ENCODE results near the gene PIK3AP1. TPM values are rescaled to one million over a fixed set of nuclear protein-coding genes. Genes with fewer than 3 reads are reported as not detected.

PIK3AP1 gene
- total and polyA plus RNA-seq, 2 of the 13 experiments (the other 11 are each of a cell fraction or from before 2014, with no cell fraction given) = 3.6 to 13.8 TPM

DNA sequence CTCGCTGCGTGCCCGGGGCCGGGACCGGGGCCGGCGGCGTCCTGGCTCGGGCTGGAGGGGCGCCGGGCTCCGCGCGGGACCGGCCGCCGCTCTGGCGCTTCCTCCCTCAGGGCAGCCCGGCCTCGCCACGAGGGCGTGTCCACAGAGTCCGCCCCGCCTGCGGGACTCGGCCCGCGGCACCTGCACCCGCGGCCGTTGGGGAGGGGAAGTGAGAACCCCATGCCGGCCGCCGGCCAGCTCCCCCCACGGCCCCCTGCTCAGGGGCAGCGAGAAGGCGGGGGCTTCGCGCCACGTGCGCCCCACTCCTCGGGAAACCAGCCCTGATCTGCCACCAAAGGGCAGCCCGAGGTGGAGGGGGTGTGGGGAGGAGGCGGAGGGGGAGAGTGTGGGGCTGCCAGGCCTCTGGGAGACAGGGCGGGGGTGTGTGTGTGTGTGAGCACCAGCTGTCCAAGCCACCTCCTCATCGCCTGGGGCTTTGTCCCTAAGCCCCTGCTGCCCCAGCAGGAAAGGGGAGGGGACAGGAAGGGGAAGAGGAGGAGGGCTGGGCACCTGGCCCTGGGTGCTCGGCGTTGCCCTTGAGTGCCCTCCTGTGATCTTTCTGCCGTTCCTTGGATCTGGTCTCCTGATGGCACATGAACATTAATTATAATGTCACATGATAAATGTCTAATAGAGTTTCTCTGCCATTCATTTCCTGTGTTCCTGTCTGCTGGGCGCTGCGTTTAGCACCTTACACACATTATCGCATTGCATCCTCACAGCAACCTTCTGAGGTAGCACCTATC, at the start of gene PIK3AP1 (continued):
- TF ChIP-seq PAX8 (CRISPR knock-in tag; IDR thresholded peaks at IDR 0.05; ENCODE audit: borderline replicate concordance) (no peak), ZNF782 (CRISPR knock-in tag; IDR thresholded peaks at IDR 0.05; ENCODE audit: borderline replicate concordance) (no peak), FOXA1 (IDR thresholded peaks at IDR 0.05) (no peak), FOXA1 (CRISPR knock-in tag; IDR thresholded peaks at IDR 0.05) (no peak), ZSCAN30 (CRISPR knock-in tag; IDR thresholded peaks at IDR 0.05) (no peak), NFE2L1 (CRISPR knock-in tag; IDR thresholded peaks at IDR 0.05; ENCODE audit: borderline replicate concordance) (no peak), SOX5 (CRISPR knock-in tag; IDR thresholded peaks at IDR 0.05; ENCODE audit: borderline replicate concordance) (no peak), ZNF30 (CRISPR knock-in tag; IDR thresholded peaks at IDR 0.05) (no peak), ZNF678 (CRISPR knock-in tag; IDR thresholded peaks at IDR 0.05) (no peak), WIZ (CRISPR knock-in tag; IDR thresholded peaks at IDR 0.05) (no peak), ZNF121 (CRISPR knock-in tag; IDR thresholded peaks at IDR 0.05) (no peak), SMAD9 (CRISPR knock-in tag; IDR thresholded peaks at IDR 0.05) (no peak), YEATS2 (CRISPR knock-in tag; IDR thresholded peaks at IDR 0.05; ENCODE audit: borderline replicate concordance) (no peak), SIX1 (CRISPR knock-in tag; IDR thresholded peaks at IDR 0.05; ENCODE audit: borderline replicate concordance) (no peak), ZSCAN9 (CRISPR knock-in tag; IDR thresholded peaks at IDR 0.05; ENCODE audit: borderline replicate concordance) (no peak), KLF16 (CRISPR knock-in tag; IDR thresholded peaks at IDR 0.05) (no peak; a peak in 1 of 4 replicates), ZFYVE20 (CRISPR knock-in tag; IDR thresholded peaks at IDR 0.05; ENCODE audit: borderline replicate concordance, low read depth) (no peak), TEAD3 (CRISPR knock-in tag; optimal IDR thresholded peaks at IDR 0.05; ENCODE audit: borderline replicate concordance) (peak; percentile 21), ZNF761 (CRISPR knock-in tag; conservative IDR thresholded peaks at IDR 0.05) (no peak), ZNF883 (CRISPR knock-in tag; IDR thresholded peaks at IDR 0.05; ENCODE audit: not compliant biosample characterization) (no peak), HNF4A (CRISPR knock-in tag; IDR thresholded peaks at IDR 0.05) (no peak), HOXA7 (CRISPR knock-in tag; IDR thresholded peaks at IDR 0.05) (no peak), FOXC1 (CRISPR knock-in tag; IDR thresholded peaks at IDR 0.05; ENCODE audit: borderline replicate concordance) (no peak)
- TF ChIP-seq, protein P1, sequence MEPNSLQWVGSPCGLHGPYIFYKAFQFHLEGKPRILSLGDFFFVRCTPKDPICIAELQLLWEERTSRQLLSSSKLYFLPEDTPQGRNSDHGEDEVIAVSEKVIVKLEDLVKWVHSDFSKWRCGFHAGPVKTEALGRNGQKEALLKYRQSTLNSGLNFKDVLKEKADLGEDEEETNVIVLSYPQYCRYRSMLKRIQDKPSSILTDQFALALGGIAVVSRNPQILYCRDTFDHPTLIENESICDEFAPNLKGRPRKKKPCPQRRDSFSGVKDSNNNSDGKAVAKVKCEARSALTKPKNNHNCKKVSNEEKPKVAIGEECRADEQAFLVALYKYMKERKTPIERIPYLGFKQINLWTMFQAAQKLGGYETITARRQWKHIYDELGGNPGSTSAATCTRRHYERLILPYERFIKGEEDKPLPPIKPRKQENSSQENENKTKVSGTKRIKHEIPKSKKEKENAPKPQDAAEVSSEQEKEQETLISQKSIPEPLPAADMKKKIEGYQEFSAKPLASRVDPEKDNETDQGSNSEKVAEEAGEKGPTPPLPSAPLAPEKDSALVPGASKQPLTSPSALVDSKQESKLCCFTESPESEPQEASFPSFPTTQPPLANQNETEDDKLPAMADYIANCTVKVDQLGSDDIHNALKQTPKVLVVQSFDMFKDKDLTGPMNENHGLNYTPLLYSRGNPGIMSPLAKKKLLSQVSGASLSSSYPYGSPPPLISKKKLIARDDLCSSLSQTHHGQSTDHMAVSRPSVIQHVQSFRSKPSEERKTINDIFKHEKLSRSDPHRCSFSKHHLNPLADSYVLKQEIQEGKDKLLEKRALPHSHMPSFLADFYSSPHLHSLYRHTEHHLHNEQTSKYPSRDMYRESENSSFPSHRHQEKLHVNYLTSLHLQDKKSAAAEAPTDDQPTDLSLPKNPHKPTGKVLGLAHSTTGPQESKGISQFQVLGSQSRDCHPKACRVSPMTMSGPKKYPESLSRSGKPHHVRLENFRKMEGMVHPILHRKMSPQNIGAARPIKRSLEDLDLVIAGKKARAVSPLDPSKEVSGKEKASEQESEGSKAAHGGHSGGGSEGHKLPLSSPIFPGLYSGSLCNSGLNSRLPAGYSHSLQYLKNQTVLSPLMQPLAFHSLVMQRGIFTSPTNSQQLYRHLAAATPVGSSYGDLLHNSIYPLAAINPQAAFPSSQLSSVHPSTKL (CRISPR knock-in tag; IDR thresholded peaks at IDR 0.05) = no peak
- TF ChIP-seq, protein P2, sequence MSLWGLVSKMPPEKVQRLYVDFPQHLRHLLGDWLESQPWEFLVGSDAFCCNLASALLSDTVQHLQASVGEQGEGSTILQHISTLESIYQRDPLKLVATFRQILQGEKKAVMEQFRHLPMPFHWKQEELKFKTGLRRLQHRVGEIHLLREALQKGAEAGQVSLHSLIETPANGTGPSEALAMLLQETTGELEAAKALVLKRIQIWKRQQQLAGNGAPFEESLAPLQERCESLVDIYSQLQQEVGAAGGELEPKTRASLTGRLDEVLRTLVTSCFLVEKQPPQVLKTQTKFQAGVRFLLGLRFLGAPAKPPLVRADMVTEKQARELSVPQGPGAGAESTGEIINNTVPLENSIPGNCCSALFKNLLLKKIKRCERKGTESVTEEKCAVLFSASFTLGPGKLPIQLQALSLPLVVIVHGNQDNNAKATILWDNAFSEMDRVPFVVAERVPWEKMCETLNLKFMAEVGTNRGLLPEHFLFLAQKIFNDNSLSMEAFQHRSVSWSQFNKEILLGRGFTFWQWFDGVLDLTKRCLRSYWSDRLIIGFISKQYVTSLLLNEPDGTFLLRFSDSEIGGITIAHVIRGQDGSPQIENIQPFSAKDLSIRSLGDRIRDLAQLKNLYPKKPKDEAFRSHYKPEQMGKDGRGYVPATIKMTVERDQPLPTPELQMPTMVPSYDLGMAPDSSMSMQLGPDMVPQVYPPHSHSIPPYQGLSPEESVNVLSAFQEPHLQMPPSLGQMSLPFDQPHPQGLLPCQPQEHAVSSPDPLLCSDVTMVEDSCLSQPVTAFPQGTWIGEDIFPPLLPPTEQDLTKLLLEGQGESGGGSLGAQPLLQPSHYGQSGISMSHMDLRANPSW (CRISPR knock-in tag; IDR thresholded peaks at IDR 0.05; ENCODE audit: borderline replicate concordance) = no peak
